GM21515 (cell line): ENCODE results near the gene NPAS2.

Source experiments
- ATAC-seq: cut with Tn5 transposase; IDR thresholded peaks from one replicate; pipeline ENCODE4 v1.9.1; 2021; ENCODE audit not compliant: unreplicated experiment

Gene NPAS2

DNA sequence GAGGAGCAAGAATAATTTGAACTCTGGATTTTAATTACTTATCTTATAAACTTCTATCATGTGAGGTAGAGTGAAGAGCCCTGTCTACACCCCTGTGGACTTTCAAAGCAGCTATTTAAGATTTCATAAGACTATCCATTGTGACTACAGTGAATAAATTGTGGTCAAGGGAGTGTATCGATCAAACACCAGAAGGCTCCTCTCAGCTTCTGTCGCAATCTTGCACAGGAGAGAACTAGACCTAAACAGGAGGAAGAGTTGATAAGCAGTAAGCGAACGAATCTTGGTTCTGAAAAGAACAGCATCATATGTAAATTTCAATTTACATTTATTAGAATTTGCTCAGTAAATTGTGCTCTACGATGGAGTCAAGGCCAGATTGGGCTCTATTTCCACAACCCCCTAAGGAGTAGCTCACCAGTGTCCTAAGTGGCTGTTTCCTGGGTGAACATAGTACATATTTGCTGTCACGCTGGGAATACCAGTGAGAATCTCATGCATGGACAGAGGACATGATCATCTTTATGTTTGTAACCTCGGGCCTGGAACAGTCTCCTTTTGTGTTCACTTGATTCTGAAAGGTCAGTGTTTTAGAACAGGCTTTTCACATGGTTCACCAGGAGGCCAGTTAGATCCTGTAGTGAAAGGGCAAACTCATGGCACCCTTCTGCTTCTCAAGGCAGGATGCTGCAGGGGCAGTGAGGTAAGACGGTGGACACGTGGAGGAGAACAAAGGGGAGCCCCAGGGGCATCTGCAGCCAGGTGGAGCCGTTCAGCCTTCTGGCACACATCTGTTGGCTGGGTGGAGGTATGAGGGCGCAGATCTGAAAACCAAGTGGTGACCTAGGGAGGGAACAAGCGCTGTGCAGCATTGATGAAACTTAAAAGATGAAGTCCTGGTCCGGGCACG, 33.3 kb downstream of the NPAS2 start:
- ATAC-seq: no peak

- ATAC-seq: no peak
Observed at GRCh38 chr2:100853909-100854810, 34.2 kb downstream of the NPAS2 start.

DNA sequence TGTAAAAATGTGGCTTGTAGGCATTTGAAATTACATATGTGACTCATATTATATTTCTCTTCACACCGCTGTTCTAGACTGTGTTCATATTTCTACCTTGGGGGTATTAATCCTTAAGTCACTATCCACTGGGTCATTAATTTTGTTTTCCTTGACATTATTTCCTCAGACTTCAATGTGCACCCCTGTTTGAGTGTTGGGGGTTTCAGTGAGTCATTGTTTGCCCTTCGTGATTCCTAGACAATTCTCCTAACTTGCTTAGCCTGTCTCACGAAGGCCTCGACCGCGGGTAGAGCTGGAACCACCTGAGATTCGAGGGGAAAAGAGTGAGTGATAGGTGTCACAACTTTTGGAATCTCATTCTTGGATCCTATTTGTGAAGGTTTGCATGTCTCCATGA, 35.1 kb downstream of the NPAS2 start:
- ATAC-seq: no peak

DNA sequence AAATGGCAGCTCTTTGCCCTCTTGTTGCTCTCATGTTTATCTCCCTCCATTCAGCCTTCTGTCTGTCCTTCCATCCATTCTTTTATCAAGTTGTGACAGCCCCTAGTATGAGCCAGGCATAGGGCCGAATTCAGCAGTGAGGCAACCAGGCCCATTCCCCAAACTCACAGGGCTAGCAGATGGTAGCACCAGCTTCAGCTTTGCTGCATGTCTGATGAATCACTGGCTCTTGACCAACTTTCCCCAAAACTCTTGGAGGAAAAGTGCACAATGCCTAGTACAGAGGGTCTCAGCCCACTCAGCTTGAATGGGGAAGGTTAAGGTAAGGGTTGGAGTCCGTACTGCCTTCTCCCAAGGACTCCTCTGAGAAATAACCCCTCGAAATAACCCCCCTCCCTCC, 35.7 kb downstream of the NPAS2 start:
- no peak for ATAC-seq

- no peak for ATAC-seq
Observed at GRCh38 chr2:100856732-100857131, 36.8 kb downstream of the NPAS2 start.

DNA sequence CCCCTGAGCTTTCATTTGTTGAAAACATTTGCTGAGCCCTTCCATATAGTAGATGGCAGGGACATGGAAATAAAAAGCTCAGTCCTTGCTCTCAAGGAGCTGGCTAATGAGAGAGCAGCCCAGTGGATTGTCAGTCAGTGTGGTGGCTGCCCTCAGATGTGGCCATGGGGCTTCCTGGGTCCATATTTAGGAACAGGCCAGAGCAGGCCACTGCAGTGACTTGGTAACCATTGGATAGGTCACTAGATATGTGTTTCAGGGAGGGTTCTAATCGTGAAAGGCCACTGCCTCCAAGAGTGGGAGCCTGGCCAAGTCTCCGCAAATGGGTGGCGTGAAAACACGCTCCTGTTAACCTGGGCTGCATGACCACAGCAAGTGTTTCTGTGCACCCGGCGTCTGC, 37.4 kb downstream of the NPAS2 start:
- ATAC-seq: no peak

GRCh38 chr2:100857915-100858314, 38.0 kb downstream of the NPAS2 start:
- no peak for ATAC-seq

GRCh38 chr2:100859902-100860301, 40.0 kb downstream of the NPAS2 start:
- ATAC-seq: no peak

- no peak for ATAC-seq
Observed at GRCh38 chr2:100861340-100861739, 41.4 kb downstream of the NPAS2 start.

DNA sequence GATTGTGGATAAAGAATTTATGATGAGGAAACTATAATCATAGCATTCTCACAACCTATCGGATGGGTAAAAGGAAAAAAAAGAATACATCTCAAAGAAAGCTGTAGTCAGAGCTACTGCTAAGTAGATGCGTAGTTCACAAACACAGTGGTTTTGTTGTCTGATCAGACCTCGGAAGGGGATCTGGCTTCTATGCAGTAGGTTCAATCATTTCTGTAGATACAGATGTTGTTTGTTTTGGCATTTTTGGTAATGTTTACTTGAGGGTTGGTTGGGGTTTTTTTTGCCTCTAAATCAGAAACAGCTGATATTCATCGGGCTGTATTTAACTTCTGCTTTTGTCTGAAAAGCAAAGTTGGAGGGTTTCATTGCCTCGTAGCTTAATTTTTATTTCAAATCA, 42.1 kb downstream of the NPAS2 start:
- ATAC-seq: no peak

DNA sequence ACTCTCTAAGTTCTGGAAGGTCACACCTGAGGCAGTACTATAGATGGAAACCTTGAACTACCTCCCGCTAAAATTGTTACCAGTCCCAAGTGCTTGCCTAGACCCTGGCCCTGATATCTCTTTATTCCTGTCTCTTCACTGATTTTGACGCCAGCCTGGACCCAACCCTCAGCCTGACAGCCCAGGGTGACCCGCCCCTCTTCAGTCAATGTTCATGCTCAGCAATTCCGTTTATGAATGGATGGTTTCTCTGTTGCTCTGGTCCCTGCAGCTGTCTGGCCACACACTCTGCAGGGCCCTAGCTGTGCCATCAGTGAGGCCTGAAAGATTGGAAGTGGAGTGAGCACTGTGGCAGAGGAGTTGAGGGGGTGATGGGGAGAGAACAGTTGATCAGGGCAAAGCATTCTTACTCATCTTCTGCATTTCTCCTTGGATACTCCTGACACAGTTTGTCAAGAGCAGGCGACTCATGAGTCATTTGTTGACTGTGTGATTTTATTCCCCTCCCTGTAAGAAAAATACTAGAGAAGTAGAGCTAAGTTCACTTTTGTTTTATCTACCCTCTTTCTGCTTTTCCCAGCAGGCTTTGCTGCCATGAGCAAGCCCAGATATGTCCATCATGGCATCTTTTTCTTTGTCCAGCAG, 46.0 kb downstream of the NPAS2 start:
- ATAC-seq: no peak

- no peak for ATAC-seq
Observed at GRCh38 chr2:100868083-100868482, 48.1 kb downstream of the NPAS2 start.

DNA sequence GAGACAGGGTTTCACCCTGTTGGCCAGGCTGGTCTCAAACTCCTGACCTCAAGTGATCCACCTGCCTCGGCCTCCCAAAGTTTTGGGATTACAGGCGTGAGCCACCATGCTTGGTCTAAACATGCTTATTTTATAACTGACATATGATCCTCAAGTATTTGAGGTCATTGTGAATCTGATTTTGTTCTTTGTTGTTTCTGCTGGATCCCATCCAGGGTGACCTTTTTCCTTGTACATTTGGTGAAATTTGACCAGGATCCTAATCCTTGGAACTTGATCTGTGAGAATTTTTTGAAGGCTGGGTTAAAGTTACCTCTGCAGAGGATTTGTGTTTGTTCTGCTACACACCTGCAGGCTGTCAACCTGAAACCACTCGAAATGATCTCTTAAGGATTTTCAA, 49.2 kb downstream of the NPAS2 start:
- no peak for ATAC-seq

DNA sequence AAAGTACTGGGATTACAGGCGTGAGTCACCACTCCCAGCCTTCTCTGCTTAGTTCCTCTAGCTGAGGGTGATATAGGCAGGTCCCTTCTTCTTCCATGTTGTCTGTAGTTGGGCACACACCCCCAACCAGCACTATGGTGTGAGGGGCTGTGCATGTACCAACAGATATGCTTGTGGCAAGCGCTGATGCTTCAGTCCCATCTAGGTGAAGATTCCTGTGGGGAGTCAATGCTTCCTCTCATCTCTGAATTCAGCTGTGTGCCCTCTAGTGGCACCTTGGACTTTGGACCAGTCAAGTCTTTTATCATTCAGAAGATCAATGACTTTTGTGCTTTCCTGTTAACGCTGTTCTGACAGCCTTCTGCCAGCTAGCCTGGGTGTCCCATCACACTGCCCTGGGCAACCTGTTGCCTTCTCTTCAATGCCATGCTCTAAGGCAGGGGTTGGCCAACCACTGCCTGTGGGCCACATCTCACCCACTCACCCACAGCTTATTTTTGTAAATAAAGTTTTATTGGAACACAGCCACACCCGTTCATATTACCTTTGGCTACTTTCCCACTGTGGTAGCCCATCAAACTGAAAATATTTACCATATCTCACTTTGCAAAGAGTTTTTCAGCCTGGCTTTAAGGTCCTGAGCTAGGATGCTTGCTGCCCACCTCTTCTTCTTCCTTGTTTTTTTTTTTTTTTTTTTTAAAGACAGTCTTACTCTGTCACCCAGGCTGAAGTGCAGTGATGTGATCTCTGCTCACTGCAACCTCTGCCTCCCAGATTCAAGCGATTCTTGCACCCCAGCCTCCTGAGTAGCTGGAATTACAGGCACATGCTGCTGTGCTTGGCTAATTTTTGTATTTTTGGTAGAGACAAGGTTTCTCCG, 51.0 kb downstream of the NPAS2 start:
- no peak for ATAC-seq

DNA sequence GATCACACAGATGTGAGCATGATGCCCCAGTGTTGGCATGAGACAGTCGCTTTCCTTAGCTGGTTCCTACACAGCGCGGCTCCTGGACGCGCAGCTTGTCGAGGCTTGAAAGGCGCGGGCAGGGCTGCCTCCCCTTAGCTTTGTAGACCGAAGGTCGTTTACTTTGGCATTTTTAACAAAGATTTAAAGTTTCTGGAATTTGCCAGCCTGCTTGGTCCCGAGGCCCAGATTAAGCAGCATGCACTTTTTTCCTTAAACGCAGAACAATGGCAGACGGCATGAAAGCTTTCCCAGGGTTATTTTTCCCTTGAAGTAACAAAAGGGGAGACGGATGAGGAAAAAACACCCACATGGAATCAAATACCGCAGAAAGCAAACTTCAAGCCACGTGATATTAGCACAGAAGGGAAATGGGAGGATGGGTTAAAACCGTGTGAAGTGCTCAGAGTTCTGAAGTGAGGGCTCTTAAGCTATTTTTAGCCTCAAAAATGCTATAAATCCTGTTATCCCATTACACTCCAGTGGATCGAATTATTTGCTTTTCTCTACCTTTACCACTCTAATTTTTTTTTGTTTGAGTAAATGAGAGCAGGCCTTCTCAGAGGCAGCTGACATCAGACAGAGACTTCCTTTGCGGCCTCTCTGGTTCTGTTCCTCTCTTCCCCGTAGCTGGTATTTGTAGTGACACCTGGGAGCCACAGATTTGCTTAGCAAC, 55.7 kb downstream of the NPAS2 start:
- no peak for ATAC-seq

DNA sequence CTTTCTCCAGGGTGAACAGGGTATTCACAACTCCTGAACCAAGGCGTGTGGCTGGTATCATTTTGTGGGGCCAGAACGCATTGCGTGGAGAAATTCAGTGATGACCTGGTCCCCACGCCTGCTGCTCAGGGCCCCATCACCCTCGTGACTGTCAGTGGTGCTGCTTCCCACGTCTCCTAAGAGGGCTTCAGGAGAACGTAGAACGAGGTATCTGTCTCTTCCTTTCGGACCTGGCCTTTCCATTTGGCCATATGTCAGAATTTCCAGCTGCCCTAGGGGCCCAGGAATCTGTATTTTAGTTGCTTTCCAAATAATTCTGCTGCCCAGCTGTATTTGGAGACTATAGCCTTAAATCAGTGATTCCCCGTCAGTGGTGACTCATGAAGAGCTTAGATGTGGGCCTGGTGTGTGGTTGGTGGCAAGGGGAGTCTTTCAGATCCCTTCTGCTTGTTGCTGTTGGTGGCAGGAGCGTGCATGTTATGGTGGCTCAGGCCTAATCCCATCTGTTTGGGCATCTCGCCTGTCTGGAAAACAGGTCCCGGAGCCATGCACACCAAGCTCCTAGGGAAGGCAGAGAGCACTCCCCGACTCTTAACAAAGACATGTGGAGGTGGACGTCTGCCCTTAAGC, 56.4 kb downstream of the NPAS2 start:
- ATAC-seq: no peak

DNA sequence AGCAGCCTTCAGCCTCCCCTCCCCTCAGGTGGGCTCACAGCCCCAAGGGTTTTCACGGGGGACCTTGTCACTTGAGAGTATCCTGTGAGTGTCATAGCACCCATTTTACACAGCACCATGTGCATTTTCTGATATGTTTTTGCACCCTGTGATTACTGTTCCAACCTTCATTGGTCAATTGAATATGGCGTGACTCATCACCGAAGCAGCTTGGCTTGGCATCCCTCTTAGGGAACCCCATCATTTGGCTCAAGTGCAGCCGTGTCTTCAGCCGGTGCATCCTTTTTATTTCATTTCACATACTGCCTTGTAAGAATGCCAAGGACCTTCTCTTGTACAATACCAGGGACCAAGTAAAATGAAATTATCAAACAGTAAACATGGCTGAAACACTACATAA, 57.6 kb downstream of the NPAS2 start:
- ATAC-seq: no peak

GRCh38 chr2:100878000-100878791, 58.3 kb downstream of the NPAS2 start:
- no peak for ATAC-seq

- no peak for ATAC-seq
Observed at GRCh38 chr2:100879296-100879695, 59.4 kb downstream of the NPAS2 start.
